H9 (cell line): ENCODE data around the gene GZMH. TPM values are rescaled to one million over a fixed set of nuclear protein-coding genes. Genes with fewer than 3 reads are reported as not detected.

Experiments used
- DNase-seq: peaks from one replicate; pipeline ENCODE4 v3.0.0-alpha.2; 2017
- H2AFZ ChIP-seq: one replicate; pipeline ENCODE4 v1.6.1; 2013; ENCODE audit warnings: mild to moderate bottlenecking, low read length, control low read depth, moderate library complexity
- H2AK5ac ChIP-seq: 2 replicates; pipeline ENCODE4 v1.6.1; 2013; ENCODE audit warnings: low read length, control low read depth, mixed read lengths; ENCODE audit not compliant: insufficient read length
- H2BK120ac ChIP-seq: one replicate; pipeline ENCODE4 v1.6.1; 2013; ENCODE audit warnings: low read depth, mild to moderate bottlenecking, low read length, control low read depth, inconsistent platforms; ENCODE audit not compliant: poor library complexity, severe bottlenecking
- H2BK12ac ChIP-seq: 2 replicates; pipeline ENCODE4 v1.6.1; 2013; ENCODE audit warnings: low read length, control low read depth, mixed read lengths, low read depth; ENCODE audit not compliant: insufficient read length
- H2BK15ac ChIP-seq: 2 replicates; pipeline ENCODE4 v1.6.1; 2013; ENCODE audit warnings: low read depth, low read length, control low read depth
- H2BK20ac ChIP-seq: one replicate; pipeline ENCODE4 v1.6.1; 2013; ENCODE audit warnings: low read depth, mild to moderate bottlenecking, low read length, control low read depth, inconsistent platforms; ENCODE audit not compliant: poor library complexity, severe bottlenecking
- H2BK5ac ChIP-seq: 2 replicates; pipeline ENCODE4 v1.6.1; 2013; ENCODE audit warnings: low read length, control low read depth, mixed read lengths; ENCODE audit not compliant: insufficient read length
- H3K14ac ChIP-seq: 2 replicates; pipeline ENCODE4 v1.6.1; 2013; ENCODE audit warnings: low read length, control low read depth; ENCODE audit not compliant: insufficient read depth
- H3K18ac ChIP-seq: 2 replicates; pipeline ENCODE4 v1.6.1; 2013; ENCODE audit warnings: low read depth, mild to moderate bottlenecking, mixed read lengths, low read length, control low read depth; ENCODE audit not compliant: insufficient read length
- H3K23ac ChIP-seq: 2 replicates; pipeline ENCODE4 v1.6.1; 2013; ENCODE audit warnings: low read length, control low read depth, mixed read lengths, low read depth; ENCODE audit not compliant: insufficient read length
- H3K23me2 ChIP-seq: 2 replicates; pipeline ENCODE4 v1.6.1; 2013; ENCODE audit warnings: low read depth, mild to moderate bottlenecking, mixed read lengths, low read length, control low read depth; ENCODE audit not compliant: insufficient read length, poor library complexity, severe bottlenecking
- H3K27ac ChIP-seq: 2 replicates; pipeline ENCODE4 v1.5.1; 2013; ENCODE audit warnings: low read length, control low read depth, mixed read lengths, low read depth; ENCODE audit not compliant: insufficient read length
- H3K27me3 ChIP-seq: 2 replicates; pipeline ENCODE4 v1.6.1; 2013; ENCODE audit warnings: low read length, control low read depth, inconsistent platforms; ENCODE audit not compliant: insufficient read depth
- H3K4ac ChIP-seq: 2 replicates; pipeline ENCODE4 v1.6.1; 2013; ENCODE audit warnings: low read depth, mild to moderate bottlenecking, control low read depth, inconsistent platforms, low read length, moderate library complexity
- H3K4me1 ChIP-seq: 2 replicates; pipeline ENCODE4 v1.6.1; 2013; ENCODE audit warnings: low read length, control low read depth, inconsistent platforms; ENCODE audit not compliant: insufficient read depth
- H3K4me2 ChIP-seq: 2 replicates; pipeline ENCODE4 v1.6.1; 2013; ENCODE audit warnings: low read length, control low read depth, mixed read lengths; ENCODE audit not compliant: insufficient read length, insufficient read depth
- H3K56ac ChIP-seq: 2 replicates; pipeline ENCODE4 v1.6.1; 2013; ENCODE audit warnings: low read depth, mild to moderate bottlenecking, mixed read lengths, low read length, control low read depth; ENCODE audit not compliant: insufficient read length
- H3K79me1 ChIP-seq: 2 replicates; pipeline ENCODE4 v1.6.1; 2013; ENCODE audit warnings: low read depth, mild to moderate bottlenecking, moderate library complexity, low read length, control low read depth, inconsistent platforms; ENCODE audit not compliant: insufficient read depth, poor library complexity, severe bottlenecking
- H3K79me2 ChIP-seq: 2 replicates; pipeline ENCODE4 v1.6.1; 2013; ENCODE audit warnings: low read length, control low read depth, inconsistent platforms; ENCODE audit not compliant: insufficient read depth
- H3K9ac ChIP-seq: 2 replicates; pipeline ENCODE4 v1.6.1; 2013; ENCODE audit warnings: low read length, control low read depth, mixed read lengths; ENCODE audit not compliant: insufficient read length; ENCODE audit errors: extremely low read depth
- H3K9me3 ChIP-seq: one replicate; pipeline ENCODE4 v1.6.1; 2013; ENCODE audit warnings: low read depth, low read length, inconsistent platforms; ENCODE audit not compliant: control insufficient read depth
- H3T11ph ChIP-seq: one replicate; pipeline ENCODE4 v1.6.1; 2013; ENCODE audit warnings: mild to moderate bottlenecking, low read length, control low read depth, inconsistent platforms
- H4K20me1 ChIP-seq: one replicate; pipeline ENCODE4 v1.6.1; 2013; ENCODE audit not compliant: control insufficient read depth, insufficient read length, insufficient read depth
- H4K5ac ChIP-seq: 2 replicates; pipeline ENCODE4 v1.6.1; 2013; ENCODE audit warnings: low read depth, mild to moderate bottlenecking, mixed read lengths, low read length, control low read depth; ENCODE audit not compliant: insufficient read length
- H4K8ac ChIP-seq: replicated peaks from 2 replicates; pipeline ENCODE4 v1.6.1; 2013; ENCODE audit warnings: low read length, control low read depth, mixed read lengths, low read depth; ENCODE audit not compliant: insufficient read length
- H4K91ac ChIP-seq: 2 replicates; pipeline ENCODE4 v1.6.1; 2013; ENCODE audit warnings: low read depth, mild to moderate bottlenecking, moderate library complexity, mixed read lengths, low read length, control low read depth; ENCODE audit not compliant: insufficient read length
- H3K27ac Mint-ChIP-seq, 3 experiments: 2 replicates in 2 of 3; 3 replicates in 1 of 3; pipeline ENCODE4 v1.8.0; 2020 to 2021; ENCODE audit warnings: mixed read lengths in 3 of 3, mild to moderate bottlenecking in 1 of 3, moderate library complexity in 1 of 3
- H3K27me3 Mint-ChIP-seq: 2 replicates; pipeline ENCODE4 v1.8.0; 2021; ENCODE audit warnings: low read depth, mild to moderate bottlenecking, moderate library complexity, mixed read lengths
- H3K36me3 Mint-ChIP-seq, 3 experiments: 2 replicates in 2 of 3; 3 replicates in 1 of 3; pipeline ENCODE4 v1.8.0; 2020 to 2021; ENCODE audit warnings: low read depth in 3 of 3, mixed read lengths in 3 of 3; ENCODE audit not compliant: insufficient read depth in 1 of 3
- H3K4me1 Mint-ChIP-seq, 2 experiments: 2 replicates each; pipeline ENCODE4 v1.8.0; 2020; ENCODE audit warnings: mixed read lengths in 2 of 2
- H3K4me3 Mint-ChIP-seq, 2 experiments: 2 replicates in 1 of 2; 3 replicates in 1 of 2; pipeline ENCODE4 v1.8.0; 2020 to 2021; ENCODE audit warnings: mild to moderate bottlenecking in 2 of 2, mixed read lengths in 2 of 2, moderate library complexity in 1 of 2
- H3K9me3 Mint-ChIP-seq, 2 experiments: 2 replicates in 1 of 2; 3 replicates in 1 of 2; pipeline ENCODE4 v1.8.0; 2020; ENCODE audit warnings: mild to moderate bottlenecking in 2 of 2, mixed read lengths in 2 of 2, moderate library complexity in 1 of 2
- WGBS: extraction: QIAGEN DNeasy Blood & Tissue Kit; methylation state at CpG from one replicate; pipeline ENCODE4 v1.1.7; 2013; ENCODE audit warnings: missing lambda C conversion rate, low lambda C conversion rate, mixed read lengths; ENCODE audit not compliant: insufficient read length; ENCODE audit errors: extremely low coverage; 5-methylcytosine and 5-hydroxymethylcytosine counted together
- total RNA-seq: library from RNA; stranded (reverse); gene quantifications from 2 replicates; pipeline ENCODE4 v1.2.1, GENCODE V29; 2021
- TF ChIP-seq, protein P1 (sequence below): fragments of 200-600 bp; sonication (generic); conservative IDR thresholded peaks from 3 replicates; pipeline ENCODE4 v1.8.0; 2021; ENCODE audit warnings: antibody characterized with exemption, mild to moderate bottlenecking

The GZMH gene
- total RNA-seq, 1 experiment from 2014 or later: not detected

DNA sequence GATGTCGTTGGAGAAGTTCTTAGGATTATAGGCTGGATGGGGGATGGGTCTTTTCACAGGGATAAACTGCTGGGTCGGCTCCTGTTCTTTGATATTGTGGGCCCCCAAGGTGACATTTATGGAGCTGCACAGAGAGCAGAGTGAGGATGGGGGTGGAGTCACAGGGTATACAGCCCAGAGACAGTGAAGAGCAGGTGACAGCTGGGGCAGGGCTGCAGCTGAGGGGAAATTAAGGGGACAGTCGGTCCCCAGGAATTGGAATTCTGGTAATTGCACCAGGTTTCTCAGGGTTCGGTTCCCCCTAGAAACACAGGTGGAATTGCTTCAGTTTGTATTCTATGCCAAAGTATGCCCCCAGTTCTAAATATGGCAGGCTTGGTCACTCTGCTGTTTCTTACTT lies 22.9 kb upstream of the GZMH start:
- Histone ChIP-seq H2BK120ac (no peak overlapping the region), H2AFZ (no peak overlapping the region), H4K8ac (no peak overlapping the region), H3K14ac (no peak overlapping the region), H3K4me1 (no peaks in the 10 kb centered on the region), H3K9me3 (no peaks in the 10 kb centered on the region), H3K23ac (no peak overlapping the region), H4K5ac (no peak overlapping the region), H3K56ac (no peak overlapping the region), H3K27me3 (no peaks in the 10 kb centered on the region), H3K4ac (no peak overlapping the region), H2BK12ac (no peak overlapping the region), H3T11ph (no peak overlapping the region), H3K23me2 (no peaks in the 10 kb centered on the region), H3K18ac (no peak overlapping the region), H4K91ac (no peak overlapping the region), H2BK15ac (no peak overlapping the region), H3K79me2 (no peaks in the 10 kb centered on the region), H3K79me1 (no peaks in the 10 kb centered on the region), H2BK5ac (no peak overlapping the region), H2BK20ac (no peak overlapping the region), H2AK5ac (no peak overlapping the region), H4K20me1 (no peaks in the 10 kb centered on the region), H3K4me2 (no peak overlapping the region), H3K27ac (no peak overlapping the region), H3K9ac (no peak overlapping the region)
- Mint-ChIP-seq H3K27ac (no peak overlapping the region), H3K4me1 (no peaks in the 10 kb centered on the region), H3K27me3 (peaks cover 6% of the 10 kb centered on the region), H3K9me3 (peaks cover 4 to 85% of the 10 kb centered on the region in 2 experiments; a peak in 3 of 5 replicates), H3K4me3 (no peak overlapping the region), H3K36me3 (peaks cover 0 to 23% (median 7%) of the 10 kb centered on the region in 3 experiments; a peak in 4 of 7 replicates)
- TF ChIP-seq, protein P1, sequence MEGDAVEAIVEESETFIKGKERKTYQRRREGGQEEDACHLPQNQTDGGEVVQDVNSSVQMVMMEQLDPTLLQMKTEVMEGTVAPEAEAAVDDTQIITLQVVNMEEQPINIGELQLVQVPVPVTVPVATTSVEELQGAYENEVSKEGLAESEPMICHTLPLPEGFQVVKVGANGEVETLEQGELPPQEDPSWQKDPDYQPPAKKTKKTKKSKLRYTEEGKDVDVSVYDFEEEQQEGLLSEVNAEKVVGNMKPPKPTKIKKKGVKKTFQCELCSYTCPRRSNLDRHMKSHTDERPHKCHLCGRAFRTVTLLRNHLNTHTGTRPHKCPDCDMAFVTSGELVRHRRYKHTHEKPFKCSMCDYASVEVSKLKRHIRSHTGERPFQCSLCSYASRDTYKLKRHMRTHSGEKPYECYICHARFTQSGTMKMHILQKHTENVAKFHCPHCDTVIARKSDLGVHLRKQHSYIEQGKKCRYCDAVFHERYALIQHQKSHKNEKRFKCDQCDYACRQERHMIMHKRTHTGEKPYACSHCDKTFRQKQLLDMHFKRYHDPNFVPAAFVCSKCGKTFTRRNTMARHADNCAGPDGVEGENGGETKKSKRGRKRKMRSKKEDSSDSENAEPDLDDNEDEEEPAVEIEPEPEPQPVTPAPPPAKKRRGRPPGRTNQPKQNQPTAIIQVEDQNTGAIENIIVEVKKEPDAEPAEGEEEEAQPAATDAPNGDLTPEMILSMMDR: no peak
- no CpG with 5 or more reads among the region's 4 CpGs for WGBS
- no peak for DNase-seq
